ENCODE results near the gene EFNB1. TPM values are rescaled to one million over a fixed set of nuclear protein-coding genes. Genes with fewer than 3 reads are reported as not detected.

EFNB1 gene
- total RNA-seq, 1 experiment from 2014 or later: 16.4 TPM

Other genes starting within 250 kb of the EFNB1 start
- gene STARD8, start 181.4 kb upstream of the EFNB1 start, total RNA-seq (2021): 3.1 to 8.5 TPM (median 3.8 TPM) in 3 replicates

All from WTC11 (cell line).